Lung (tissue), 12 donors: ENCODE results near the gene IGSF23. TPM values are rescaled to one million over a fixed set of nuclear protein-coding genes. Genes with fewer than 3 reads are reported as not detected.

Experiments used
- ATAC-seq: fragments of 200-7000 bp; cut with Tn5 transposase; one replicate; pipeline ENCODE4 v1.9.1; 2020; ENCODE audit warnings: moderate number of reproducible peaks; ENCODE audit not compliant: insufficient read depth, low FRiP score
- DNase-seq, 3 donors: peaks; one replicate each; pipeline ENCODE4 v3.0.0-alpha.2; 2013 to 2017
- H3K27ac ChIP-seq, 2 donors: one replicate each; pipeline ENCODE4 v1.5.1; 2013; ENCODE audit warnings: mild to moderate bottlenecking in 2 of 2, moderate library complexity in 2 of 2, control low read depth in 1 of 2, inconsistent platforms in 1 of 2, low read depth in 1 of 2, low read length in 1 of 2
- H3K27me3 ChIP-seq, 3 donors: one replicate each; pipeline ENCODE4 v1.5.1; 2013; ENCODE audit warnings: low read length in 2 of 3; ENCODE audit not compliant: control insufficient read depth in 3 of 3, insufficient read depth in 3 of 3
- H3K36me3 ChIP-seq, 4 donors: one replicate each; pipeline ENCODE4 v1.5.1; 2013; ENCODE audit warnings: low read length in 4 of 4, mild to moderate bottlenecking in 1 of 4, moderate library complexity in 1 of 4; ENCODE audit not compliant: control insufficient read depth in 4 of 4, insufficient read depth in 4 of 4
- H3K4me1 ChIP-seq, 5 donors: one replicate each; pipeline ENCODE4 v1.5.1; 2013; ENCODE audit warnings: low read length in 5 of 5, mild to moderate bottlenecking in 2 of 5, moderate library complexity in 1 of 5; ENCODE audit not compliant: control insufficient read depth in 5 of 5, insufficient read depth in 5 of 5
- H3K4me3 ChIP-seq: one replicate; pipeline ENCODE4 v1.5.1; 2013; ENCODE audit warnings: mild to moderate bottlenecking, control low read depth, moderate library complexity
- H3K9ac ChIP-seq, 2 donors: one replicate each; pipeline ENCODE4 v1.5.1; 2013; ENCODE audit warnings: low read length in 2 of 2, control low read depth in 1 of 2; ENCODE audit not compliant: insufficient read depth in 1 of 2
- H3K9me3 ChIP-seq, 4 donors: one replicate each; pipeline ENCODE4 v1.5.1; 2013; ENCODE audit warnings: low read length in 3 of 4, mild to moderate bottlenecking in 1 of 4, moderate library complexity in 1 of 4; ENCODE audit not compliant: control insufficient read depth in 4 of 4, insufficient read depth in 3 of 4
- WGBS, 2 donors: extraction: QIAGEN DNeasy Blood & Tissue Kit; methylation state at CpG; one replicate each; pipeline ENCODE4 v1.1.7; 2013; 5-methylcytosine and 5-hydroxymethylcytosine counted together
- polyA plus RNA-seq, 2 donors: library from polyadenylated mRNA; stranded (reverse); fragments of 200-250 nt; gene quantifications; one replicate each; pipeline ENCODE4 v1.2.1, GENCODE V29; 2013
- total RNA-seq, 2 donors: library from RNA; depleted of rRNA in 1 of 2; stranded (reverse); fragments of >200 nt in 1 of 2; gene quantifications; one replicate each; pipeline ENCODE4 v1.2.1, GENCODE V29; 2014 to 2021
- TF ChIP-seq, protein P1 (sequence below): IDR thresholded peaks from 2 replicates; pipeline ENCODE4 v1.5.1; 2012; ENCODE audit warnings: mild to moderate bottlenecking; ENCODE audit errors: control extremely low read depth, extremely low read depth
- donor health status: control.
- donor health status: control.
- donor health status: Bipolar disorder and iron deficiency.
- donor health status: healthy.
- donor health status: DM: yes; HTN: yes; CAD: no.

Gene IGSF23
- total and polyA plus RNA-seq, 4 donors = not detected

DNA sequence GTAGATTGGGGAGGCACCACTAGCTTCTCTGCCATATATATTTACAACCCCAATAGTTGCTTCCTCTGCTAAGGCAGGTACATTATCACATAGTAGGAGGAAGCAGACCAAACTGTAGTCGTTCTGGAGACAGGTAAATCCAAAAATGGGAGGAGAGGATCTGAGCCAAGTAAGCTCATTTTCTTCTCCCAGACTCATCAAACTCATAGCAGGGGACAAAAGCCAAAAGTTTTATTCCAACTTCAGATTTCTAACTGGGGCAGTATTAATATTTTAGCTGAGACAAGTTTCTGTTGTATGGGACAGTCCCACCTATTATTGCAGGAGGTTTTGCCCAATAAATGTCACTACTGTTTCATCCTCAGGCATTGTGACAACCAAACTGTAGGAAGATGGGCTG lies 7.8 kb upstream of the IGSF23 start:
- Histone ChIP-seq H3K4me3 (no peak overlapping the region), H3K27ac (peak overlapping the region in 1 of 2 donors; percentile 20), H3K9me3 (no peaks in the 10 kb centered on the region), H3K9ac (no peak overlapping the region), H3K4me1 (peaks cover 0 to 12% (median 4%) of the 10 kb centered on the region in 5 donors), H3K36me3 (no peaks in the 10 kb centered on the region), H3K27me3 (no peaks in the 10 kb centered on the region)
- WGBS, 2 donors = 69 to 78% methylated on average over 1 of the region's 1 CpG
- DNase-seq (no peak), ATAC-seq (no peak)
- TF ChIP-seq, protein P1, sequence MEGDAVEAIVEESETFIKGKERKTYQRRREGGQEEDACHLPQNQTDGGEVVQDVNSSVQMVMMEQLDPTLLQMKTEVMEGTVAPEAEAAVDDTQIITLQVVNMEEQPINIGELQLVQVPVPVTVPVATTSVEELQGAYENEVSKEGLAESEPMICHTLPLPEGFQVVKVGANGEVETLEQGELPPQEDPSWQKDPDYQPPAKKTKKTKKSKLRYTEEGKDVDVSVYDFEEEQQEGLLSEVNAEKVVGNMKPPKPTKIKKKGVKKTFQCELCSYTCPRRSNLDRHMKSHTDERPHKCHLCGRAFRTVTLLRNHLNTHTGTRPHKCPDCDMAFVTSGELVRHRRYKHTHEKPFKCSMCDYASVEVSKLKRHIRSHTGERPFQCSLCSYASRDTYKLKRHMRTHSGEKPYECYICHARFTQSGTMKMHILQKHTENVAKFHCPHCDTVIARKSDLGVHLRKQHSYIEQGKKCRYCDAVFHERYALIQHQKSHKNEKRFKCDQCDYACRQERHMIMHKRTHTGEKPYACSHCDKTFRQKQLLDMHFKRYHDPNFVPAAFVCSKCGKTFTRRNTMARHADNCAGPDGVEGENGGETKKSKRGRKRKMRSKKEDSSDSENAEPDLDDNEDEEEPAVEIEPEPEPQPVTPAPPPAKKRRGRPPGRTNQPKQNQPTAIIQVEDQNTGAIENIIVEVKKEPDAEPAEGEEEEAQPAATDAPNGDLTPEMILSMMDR = no peak

DNA sequence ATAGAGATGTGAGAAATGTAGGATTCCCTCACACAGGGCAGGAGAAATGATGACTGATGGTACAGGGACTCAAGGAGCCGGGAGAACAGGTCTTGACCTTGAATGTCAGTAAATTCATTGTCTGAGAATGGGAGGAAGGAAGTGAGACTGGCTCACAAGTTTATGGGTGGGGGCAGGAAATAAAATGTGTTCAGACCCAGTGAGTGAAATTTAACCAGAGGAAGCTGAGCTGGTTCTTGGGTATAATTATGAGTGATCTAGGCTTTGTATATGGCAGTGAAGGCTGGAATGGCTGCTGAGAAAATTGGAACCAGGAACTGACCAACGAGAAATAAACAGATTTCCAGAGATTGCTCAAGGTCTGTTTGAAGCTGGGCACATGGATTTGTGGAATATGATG lies 6.3 kb upstream of the IGSF23 start:
- Histone ChIP-seq H3K36me3 (no peaks in the 10 kb centered on the region), H3K4me3 (no peak overlapping the region), H3K27ac (no peak overlapping the region), H3K9ac (no peak overlapping the region), H3K27me3 (no peaks in the 10 kb centered on the region), H3K9me3 (no peaks in the 10 kb centered on the region), H3K4me1 (peaks cover 0 to 12% (median 4%) of the 10 kb centered on the region in 5 donors)
- DNase-seq = peak in 2 of 3 donors; percentile 44 to 62
- 6 to 17% methylated on average over 2 of the region's 2 CpGs for WGBS, 2 donors
- no peak for ATAC-seq
- TF ChIP-seq, protein P1 = no peak

DNA sequence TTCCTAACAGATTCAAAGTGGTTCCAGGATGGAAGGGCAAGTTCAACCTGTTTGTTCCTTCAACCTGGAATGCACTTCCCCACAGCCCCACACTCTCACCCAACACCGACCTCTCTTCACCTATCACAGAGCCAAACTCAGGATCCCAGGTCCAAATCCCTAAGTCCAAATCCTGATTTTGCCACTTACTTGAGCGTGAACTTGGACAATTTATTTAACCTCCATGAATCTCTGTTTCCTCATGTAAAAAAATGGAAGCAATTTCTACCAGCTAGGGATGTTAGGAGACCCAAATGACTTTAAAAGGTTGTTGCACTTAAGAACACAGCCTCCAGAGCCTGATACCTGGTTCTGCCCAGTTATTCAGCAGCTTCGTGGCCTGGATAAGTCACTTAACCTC lies 5.4 kb upstream of the IGSF23 start:
- H3K9ac ChIP-seq = no peak overlapping the region
- WGBS, 2 donors = 62 to 75% methylated on average over 3 of the region's 3 CpGs

More for the DNA sequence above, 5.4 kb upstream of the IGSF23 start:
- no peaks in the 10 kb centered on the region for H3K9me3 ChIP-seq
- no peak overlapping the region for H3K4me3 ChIP-seq
- H3K4me1 ChIP-seq = peaks cover 0 to 11% (median 4%) of the 10 kb centered on the region in 5 donors
- no peaks in the 10 kb centered on the region for H3K27me3 ChIP-seq
- peak in 1 of 3 donors; percentile 11 for DNase-seq
- H3K36me3 ChIP-seq = no peaks in the 10 kb centered on the region
- TF ChIP-seq, protein P1 = no peak
- no peak for ATAC-seq
- H3K27ac ChIP-seq = peak overlapping the region in 1 of 2 donors; percentile 33
